ENCODE measurements around the gene NDRG3. TPM values are rescaled to one million over a fixed set of nuclear protein-coding genes. Genes with fewer than 3 reads are reported as not detected.

Gene NDRG3
- total and polyA plus RNA-seq, 2 of the 8 experiments (the other 6 are each of a cell fraction or from before 2014, with no cell fraction given) = 25.7 to 32.3 TPM

GRCh38 chr20:36777576-36777975, 31.7 kb upstream of the NDRG3 start:
- H3K79me2 ChIP-seq (ENCODE audit: control insufficient read depth in 1 of 2, insufficient read depth in 2 of 2, low read length in 2 of 2) = peaks cover 0 to 5% of the 10 kb centered on the region in 2 experiments; a peak in 1 of 4 replicates
- ChIA-PET POLR2A (ENCODE audit: partially characterized antibody) (no interaction called here), CTCF (ENCODE audit: partially characterized antibody) (interaction anchor here (0.5 to 2.3 kb wide), 7 partner anchors 13 to 219 kb away, joined by 3 to 6 read pairs (median 3); no protein-coding TSS in a partner anchor)
- no peak overlapping the region for H3K27ac ChIP-seq (ENCODE audit: low read depth, low read length)
- H3K23me2 ChIP-seq (ENCODE audit: low read depth, low read length) = peaks cover 8% of the 10 kb centered on the region
- H3K79me1 ChIP-seq (ENCODE audit: low read depth, low read length) = peaks cover 2% of the 10 kb centered on the region; the same call in 1 of the 2 replicates
- no peaks in the 10 kb centered on the region for H3K27me3 ChIP-seq (replicated peaks in 1 of 4; ENCODE audit: control insufficient read depth in 3 of 4, extremely low read depth in 1 of 4, insufficient read depth in 3 of 4, low read length in 3 of 4)
- DNase-seq (ENCODE audit: low read depth in 1 of 2, low spot score in 2 of 2) (no peak), FAIRE-seq (no peak)
- no peak overlapping the region for H2BK5ac ChIP-seq (ENCODE audit: low read depth, low read length)
- peaks cover 0 to 5% (median 1%) of the 10 kb centered on the region in 4 experiments; a peak in 3 of 7 replicates for H3K4me1 ChIP-seq (replicated peaks in 1 of 4; ENCODE audit: control insufficient read depth in 3 of 4, insufficient read depth in 4 of 4, low read length in 3 of 4)
- H2BK15ac ChIP-seq (ENCODE audit: low read length) = no peak overlapping the region
- no peak overlapping the region for H2BK12ac ChIP-seq (ENCODE audit: low read depth, low read length)
- H4K8ac ChIP-seq (ENCODE audit: extremely low read depth, insufficient read depth, low read length) = no peak overlapping the region
- H2AFZ ChIP-seq (ENCODE audit: low read length) = no peak overlapping the region
- no peaks in the 10 kb centered on the region for H3K36me3 ChIP-seq (ENCODE audit: control insufficient read depth in 2 of 4, insufficient read depth in 4 of 4, low read length in 3 of 4)
- no peak overlapping the region for H4K91ac ChIP-seq (replicated peaks; ENCODE audit: insufficient read length, low read length)
- no peaks in the 10 kb centered on the region for H4K20me1 ChIP-seq (replicated peaks in 1 of 2; ENCODE audit: control insufficient read depth in 1 of 2, insufficient read depth in 2 of 2, low read length in 2 of 2)
- H3K4ac ChIP-seq (replicated peaks; ENCODE audit: insufficient read length, low read depth, low read length) = no peak overlapping the region
- no peak overlapping the region for H3K9ac ChIP-seq (replicated peaks in 1 of 4; ENCODE audit: extremely low read depth in 1 of 4, low read depth in 3 of 4, low read length in 3 of 4)
- H3K18ac ChIP-seq (ENCODE audit: extremely low read depth, low read length) = no peak overlapping the region
- H3K14ac ChIP-seq (ENCODE audit: insufficient read length) = no peak overlapping the region
- 80% methylated on average over 3 of the region's 3 CpGs; no CpG with 5 or more reads in 1 of the 2 experiments for WGBS, 2 experiments (ENCODE audit: extremely low coverage in 1 of 2, insufficient coverage in 1 of 2, insufficient read length in 1 of 2, insufficient replicate concordance in 2 of 2, low coverage in 1 of 2, low lambda C conversion rate in 2 of 2, missing lambda C conversion rate in 1 of 2)
- H2AK5ac ChIP-seq (ENCODE audit: low read depth, low read length) = no peak overlapping the region
- H2BK120ac ChIP-seq (replicated peaks; ENCODE audit: low read depth, low read length) = no peak overlapping the region
- H3K4me3 ChIP-seq (ENCODE audit: extremely low read depth in 1 of 4, insufficient read depth in 2 of 4, low read depth in 3 of 4, low read length in 4 of 4) = no peak overlapping the region
- H3K23ac ChIP-seq (ENCODE audit: insufficient read length) = no peak overlapping the region
- no peak overlapping the region for H4K5ac ChIP-seq (ENCODE audit: insufficient read length, low read depth, low read length)
- H3K56ac ChIP-seq (replicated peaks; ENCODE audit: insufficient read length, low read depth, low read length) = no peak overlapping the region
- no peak overlapping the region for H2BK20ac ChIP-seq (ENCODE audit: low read length)
- no peaks in the 10 kb centered on the region for H3K9me3 ChIP-seq (ENCODE audit: insufficient read depth in 2 of 2, low read depth in 1 of 2, low read length in 1 of 2)
- no peak overlapping the region for H3K4me2 ChIP-seq (ENCODE audit: insufficient read depth in 1 of 2, low read depth in 2 of 2, low read length in 2 of 2)
- TF ChIP-seq FOSL1 (IDR thresholded peaks at IDR 0.05; ENCODE audit: insufficient read depth, low read depth, low read length) (no peak), CTBP2 (IDR thresholded peaks at IDR 0.05; ENCODE audit: borderline replicate concordance, insufficient read depth, insufficient read length, low read length) (no peak), RFX5 (IDR thresholded peaks at IDR 0.05; ENCODE audit: borderline replicate concordance, low read depth, low read length) (no peak), SP2 (IDR thresholded peaks at IDR 0.05; ENCODE audit: low read length) (no peak), JUN (IDR thresholded peaks at IDR 0.05; ENCODE audit: low read depth, low read length) (no peak), EZH2 (IDR thresholded peaks at IDR 0.05; ENCODE audit: low read depth, low read length, severe bottlenecking) (no peak), RBBP5 (IDR thresholded peaks at IDR 0.05; ENCODE audit: borderline replicate concordance, low read depth, low read length) (no peak), TEAD4 (IDR thresholded peaks at IDR 0.05; ENCODE audit: low read depth, low read length) (no peak), SP1 (IDR thresholded peaks at IDR 0.05; ENCODE audit: low read depth, low read length) (no peak), SP4 (IDR thresholded peaks at IDR 0.05; ENCODE audit: low read length) (no peak), KDM5A (IDR thresholded peaks at IDR 0.05; ENCODE audit: low read length) (no peak)
- TF ChIP-seq, protein P1, sequence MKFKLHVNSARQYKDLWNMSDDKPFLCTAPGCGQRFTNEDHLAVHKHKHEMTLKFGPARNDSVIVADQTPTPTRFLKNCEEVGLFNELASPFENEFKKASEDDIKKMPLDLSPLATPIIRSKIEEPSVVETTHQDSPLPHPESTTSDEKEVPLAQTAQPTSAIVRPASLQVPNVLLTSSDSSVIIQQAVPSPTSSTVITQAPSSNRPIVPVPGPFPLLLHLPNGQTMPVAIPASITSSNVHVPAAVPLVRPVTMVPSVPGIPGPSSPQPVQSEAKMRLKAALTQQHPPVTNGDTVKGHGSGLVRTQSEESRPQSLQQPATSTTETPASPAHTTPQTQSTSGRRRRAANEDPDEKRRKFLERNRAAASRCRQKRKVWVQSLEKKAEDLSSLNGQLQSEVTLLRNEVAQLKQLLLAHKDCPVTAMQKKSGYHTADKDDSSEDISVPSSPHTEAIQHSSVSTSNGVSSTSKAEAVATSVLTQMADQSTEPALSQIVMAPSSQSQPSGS (IDR thresholded peaks at IDR 0.05; ENCODE audit: low read length) = no peak

Data from H1 (cell line).